Measurements from ENCODE around the gene SLC17A3. TPM values are rescaled to one million over a fixed set of nuclear protein-coding genes. Genes with fewer than 3 reads are reported as not detected.

Gene SLC17A3, protein sequence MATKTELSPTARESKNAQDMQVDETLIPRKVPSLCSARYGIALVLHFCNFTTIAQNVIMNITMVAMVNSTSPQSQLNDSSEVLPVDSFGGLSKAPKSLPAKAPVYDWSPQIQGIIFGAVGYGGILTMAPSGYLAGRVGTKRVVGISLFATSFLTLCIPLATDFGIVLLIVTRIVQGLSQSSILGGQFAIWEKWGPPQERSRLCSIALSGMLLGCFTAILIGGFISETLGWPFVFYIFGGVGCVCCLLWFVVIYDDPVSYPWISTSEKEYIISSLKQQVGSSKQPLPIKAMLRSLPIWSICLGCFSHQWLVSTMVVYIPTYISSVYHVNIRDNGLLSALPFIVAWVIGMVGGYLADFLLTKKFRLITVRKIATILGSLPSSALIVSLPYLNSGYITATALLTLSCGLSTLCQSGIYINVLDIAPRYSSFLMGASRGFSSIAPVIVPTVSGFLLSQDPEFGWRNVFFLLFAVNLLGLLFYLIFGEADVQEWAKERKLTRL
- not detected in 2 replicates for total RNA-seq

GRCh38 chr6:25874118-25874517 is at the start of gene SLC17A3:
Gene SLC17A3, minus strand, starts transcription at chr6:25874243. Its CDS starts 5,856 bp downstream, at chr6:25868387.

GRCh38 chr6:25831532-25832306 is 42.3 kb downstream of the SLC17A3 start, which contains the start of gene SLC17A1:
Gene SLC17A1, minus strand, starts transcription at chr6:25832052. Its CDS starts 1,495 bp downstream, at chr6:25830557.

Other genes starting within 250 kb of the SLC17A3 start
- not detected in 2 replicates for gene SCGN, start 222.0 kb downstream of the SLC17A3 start, total RNA-seq
- not detected in 2 replicates for gene SLC17A4, start 119.5 kb downstream of the SLC17A3 start, total RNA-seq
- not detected in 2 replicates for gene SLC17A1, start 42.2 kb downstream of the SLC17A3 start, total RNA-seq
- not detected in 2 replicates for gene SLC17A2, start 56.4 kb upstream of the SLC17A3 start, total RNA-seq
- 8.1 and 10.3 TPM in 2 replicates for gene TRIM38, start 88.6 kb upstream of the SLC17A3 start, total RNA-seq
- 13.7 and 16.8 TPM in 2 replicates for gene HFE, start 213.2 kb upstream of the SLC17A3 start, total RNA-seq

Measured in smooth muscle cell of bladder (primary cell).